Ishikawa (cell line): ENCODE measurements around the gene BEAN1.

Experiments used
- CEBPB ChIP-seq: IDR thresholded peaks from 2 replicates; pipeline ENCODE4 v1.6.1; 2012
- CREB1 ChIP-seq: IDR thresholded peaks from 2 replicates; pipeline ENCODE4 v1.6.1; 2012; ENCODE audit warnings: low read depth
- EGR1 ChIP-seq: IDR thresholded peaks from 2 replicates; pipeline ENCODE4 v1.6.1; 2012
- EP300 ChIP-seq: IDR thresholded peaks from 2 replicates; pipeline ENCODE4 v1.6.1; 2012; ENCODE audit warnings: borderline replicate concordance
- FOXM1 ChIP-seq: IDR thresholded peaks from 2 replicates; pipeline ENCODE4 v1.6.1; 2012; ENCODE audit warnings: low read depth, borderline replicate concordance
- RAD21 ChIP-seq: IDR thresholded peaks from 2 replicates; pipeline ENCODE4 v1.6.1; 2012; ENCODE audit warnings: low read depth
- TAF1 ChIP-seq: IDR thresholded peaks from 2 replicates; pipeline ENCODE4 v1.6.1; 2012; ENCODE audit warnings: low read depth, mild to moderate bottlenecking
- TCF12 ChIP-seq: IDR thresholded peaks from 2 replicates; pipeline ENCODE4 v1.6.1; 2012; ENCODE audit warnings: low read depth
- TEAD4 ChIP-seq: IDR thresholded peaks from 2 replicates; pipeline ENCODE4 v1.6.1; 2012
- YY1 ChIP-seq: IDR thresholded peaks from 2 replicates; pipeline ENCODE4 v1.6.1; 2012; ENCODE audit warnings: low read depth
- ZBTB7A ChIP-seq: IDR thresholded peaks from 2 replicates; pipeline ENCODE4 v1.6.1; 2012; ENCODE audit warnings: low read depth
- TF ChIP-seq, protein P1 (sequence below): IDR thresholded peaks from 2 replicates; pipeline ENCODE4 v1.6.1; 2012
- TF ChIP-seq, protein P2 (sequence below): IDR thresholded peaks from 2 replicates; pipeline ENCODE4 v1.6.1; 2012; ENCODE audit warnings: low read depth, mild to moderate bottlenecking
- TF ChIP-seq, protein P3 (sequence below): IDR thresholded peaks from 2 replicates; pipeline ENCODE4 v1.6.1; 2012

The BEAN1 gene

DNA sequence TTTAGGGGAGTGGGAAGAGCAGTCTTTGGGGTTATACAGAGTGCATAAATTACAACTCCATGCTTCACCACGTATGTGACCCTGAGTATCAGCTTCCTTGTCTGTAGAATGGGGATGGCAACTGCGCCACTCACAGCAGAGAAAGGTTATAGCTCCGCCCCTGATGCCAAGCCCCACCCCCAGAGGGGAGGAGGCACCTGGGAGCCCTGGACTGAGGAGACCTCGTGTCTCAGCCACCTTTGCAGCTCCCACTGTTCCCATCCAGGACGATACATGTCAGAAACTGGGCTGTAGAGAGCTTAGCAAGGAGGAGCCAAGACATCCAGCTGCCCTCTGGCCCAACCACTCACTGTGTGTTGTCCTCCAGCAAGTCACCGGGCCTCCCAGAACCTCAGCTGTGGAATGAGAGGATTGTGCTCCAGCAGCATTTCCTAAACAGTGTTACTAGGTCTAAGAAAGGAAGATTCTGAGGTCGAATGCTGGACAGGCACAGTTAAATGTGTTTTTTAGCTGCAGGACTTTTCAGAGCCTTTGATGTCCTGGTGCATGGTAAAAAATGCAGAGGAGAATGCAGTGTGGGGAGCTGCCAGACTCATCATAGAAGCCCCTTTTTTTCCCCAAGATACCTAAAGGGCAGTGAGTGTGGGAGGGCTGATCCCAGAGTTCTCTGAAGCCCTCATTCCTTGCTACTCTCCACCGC, 49.4 kb downstream of the BEAN1 start:
- TF ChIP-seq EP300, result no peak
- TF ChIP-seq, protein P1, sequence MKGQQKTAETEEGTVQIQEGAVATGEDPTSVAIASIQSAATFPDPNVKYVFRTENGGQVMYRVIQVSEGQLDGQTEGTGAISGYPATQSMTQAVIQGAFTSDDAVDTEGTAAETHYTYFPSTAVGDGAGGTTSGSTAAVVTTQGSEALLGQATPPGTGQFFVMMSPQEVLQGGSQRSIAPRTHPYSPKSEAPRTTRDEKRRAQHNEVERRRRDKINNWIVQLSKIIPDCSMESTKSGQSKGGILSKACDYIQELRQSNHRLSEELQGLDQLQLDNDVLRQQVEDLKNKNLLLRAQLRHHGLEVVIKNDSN, result no peak
- TF ChIP-seq CREB1, result no peak
- TF ChIP-seq TCF12, result no peak
- no peak for TF ChIP-seq CEBPB
- TF ChIP-seq ZBTB7A, result no peak
- no peak for TF ChIP-seq TEAD4

DNA sequence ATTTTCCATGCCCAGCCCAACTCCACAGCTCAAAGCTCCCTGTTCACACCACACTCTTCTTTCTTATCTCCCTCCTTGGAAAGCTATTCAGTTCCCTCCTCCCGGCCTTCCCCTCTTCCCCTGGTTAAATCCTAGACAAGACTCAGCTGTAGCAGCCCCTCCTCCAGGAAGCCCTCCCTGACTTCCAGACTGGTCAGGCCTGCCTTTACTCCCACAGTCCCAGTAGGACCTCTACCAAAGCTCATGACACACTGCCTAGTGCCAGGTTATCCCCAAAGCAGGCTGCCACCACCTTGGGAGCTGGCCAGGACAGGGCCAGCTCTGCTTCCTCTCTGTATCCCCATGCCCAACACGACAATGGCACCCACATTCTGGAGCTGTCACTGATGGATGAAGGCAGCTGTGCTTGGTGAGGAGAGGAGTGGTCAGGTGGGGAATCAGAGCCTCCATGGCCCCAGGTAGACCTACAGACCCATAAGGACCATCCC, 50.0 kb downstream of the BEAN1 start:
- TF ChIP-seq EGR1 (no peak), YY1 (no peak), FOXM1 (no peak), TEAD4 (no peak), TCF12 (no peak), TAF1 (no peak), CREB1 (no peak), CEBPB (no peak), RAD21 (no peak)
- TF ChIP-seq, protein P1, result no peak
- TF ChIP-seq, protein P2, sequence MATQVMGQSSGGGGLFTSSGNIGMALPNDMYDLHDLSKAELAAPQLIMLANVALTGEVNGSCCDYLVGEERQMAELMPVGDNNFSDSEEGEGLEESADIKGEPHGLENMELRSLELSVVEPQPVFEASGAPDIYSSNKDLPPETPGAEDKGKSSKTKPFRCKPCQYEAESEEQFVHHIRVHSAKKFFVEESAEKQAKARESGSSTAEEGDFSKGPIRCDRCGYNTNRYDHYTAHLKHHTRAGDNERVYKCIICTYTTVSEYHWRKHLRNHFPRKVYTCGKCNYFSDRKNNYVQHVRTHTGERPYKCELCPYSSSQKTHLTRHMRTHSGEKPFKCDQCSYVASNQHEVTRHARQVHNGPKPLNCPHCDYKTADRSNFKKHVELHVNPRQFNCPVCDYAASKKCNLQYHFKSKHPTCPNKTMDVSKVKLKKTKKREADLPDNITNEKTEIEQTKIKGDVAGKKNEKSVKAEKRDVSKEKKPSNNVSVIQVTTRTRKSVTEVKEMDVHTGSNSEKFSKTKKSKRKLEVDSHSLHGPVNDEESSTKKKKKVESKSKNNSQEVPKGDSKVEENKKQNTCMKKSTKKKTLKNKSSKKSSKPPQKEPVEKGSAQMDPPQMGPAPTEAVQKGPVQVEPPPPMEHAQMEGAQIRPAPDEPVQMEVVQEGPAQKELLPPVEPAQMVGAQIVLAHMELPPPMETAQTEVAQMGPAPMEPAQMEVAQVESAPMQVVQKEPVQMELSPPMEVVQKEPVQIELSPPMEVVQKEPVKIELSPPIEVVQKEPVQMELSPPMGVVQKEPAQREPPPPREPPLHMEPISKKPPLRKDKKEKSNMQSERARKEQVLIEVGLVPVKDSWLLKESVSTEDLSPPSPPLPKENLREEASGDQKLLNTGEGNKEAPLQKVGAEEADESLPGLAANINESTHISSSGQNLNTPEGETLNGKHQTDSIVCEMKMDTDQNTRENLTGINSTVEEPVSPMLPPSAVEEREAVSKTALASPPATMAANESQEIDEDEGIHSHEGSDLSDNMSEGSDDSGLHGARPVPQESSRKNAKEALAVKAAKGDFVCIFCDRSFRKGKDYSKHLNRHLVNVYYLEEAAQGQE, result no peak

DNA sequence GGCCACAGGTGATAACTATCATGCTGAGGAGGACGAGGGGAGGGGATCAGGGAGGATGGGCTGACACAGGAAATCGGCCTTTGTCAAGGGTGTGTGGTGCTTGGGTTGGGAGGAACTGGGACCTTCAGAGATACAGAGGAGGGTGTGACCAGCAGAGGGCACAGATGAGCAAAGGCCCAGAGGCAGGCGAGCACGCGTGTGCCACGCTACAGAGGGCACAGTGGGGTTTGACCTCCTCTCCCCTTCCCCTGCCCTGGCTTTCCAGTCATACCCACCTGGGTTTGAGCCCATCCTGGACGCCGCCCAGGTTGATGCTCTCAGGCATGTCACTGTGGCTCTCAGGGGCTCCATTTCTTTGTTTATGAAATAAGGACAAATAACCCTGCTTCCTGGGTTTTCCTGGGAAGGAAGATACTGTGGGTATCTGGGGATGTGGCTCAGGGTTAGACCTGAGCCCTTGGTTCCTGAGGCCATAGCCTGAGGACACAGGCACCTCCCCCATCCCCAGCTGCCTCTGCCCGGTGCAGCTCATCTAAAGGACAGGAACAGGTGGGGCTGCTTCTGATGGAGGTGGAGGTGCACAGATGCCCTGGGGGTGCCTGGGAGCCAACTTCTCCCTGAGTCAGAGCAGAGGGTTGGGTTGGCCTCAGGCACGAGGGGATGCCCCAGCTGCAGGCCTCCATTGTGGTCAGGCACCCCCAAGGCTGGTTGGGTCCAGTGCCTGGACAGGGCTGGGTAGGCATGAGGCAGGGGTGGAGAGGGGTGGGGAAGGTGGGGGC, 51.8 kb downstream of the BEAN1 start:
- TF ChIP-seq CEBPB (no peak), YY1 (no peak), RAD21 (peak; percentile 65)
- TF ChIP-seq, protein P3, sequence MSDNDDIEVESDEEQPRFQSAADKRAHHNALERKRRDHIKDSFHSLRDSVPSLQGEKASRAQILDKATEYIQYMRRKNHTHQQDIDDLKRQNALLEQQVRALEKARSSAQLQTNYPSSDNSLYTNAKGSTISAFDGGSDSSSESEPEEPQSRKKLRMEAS, result peak; percentile 57; the same call in 1 of the 2 replicates

DNA sequence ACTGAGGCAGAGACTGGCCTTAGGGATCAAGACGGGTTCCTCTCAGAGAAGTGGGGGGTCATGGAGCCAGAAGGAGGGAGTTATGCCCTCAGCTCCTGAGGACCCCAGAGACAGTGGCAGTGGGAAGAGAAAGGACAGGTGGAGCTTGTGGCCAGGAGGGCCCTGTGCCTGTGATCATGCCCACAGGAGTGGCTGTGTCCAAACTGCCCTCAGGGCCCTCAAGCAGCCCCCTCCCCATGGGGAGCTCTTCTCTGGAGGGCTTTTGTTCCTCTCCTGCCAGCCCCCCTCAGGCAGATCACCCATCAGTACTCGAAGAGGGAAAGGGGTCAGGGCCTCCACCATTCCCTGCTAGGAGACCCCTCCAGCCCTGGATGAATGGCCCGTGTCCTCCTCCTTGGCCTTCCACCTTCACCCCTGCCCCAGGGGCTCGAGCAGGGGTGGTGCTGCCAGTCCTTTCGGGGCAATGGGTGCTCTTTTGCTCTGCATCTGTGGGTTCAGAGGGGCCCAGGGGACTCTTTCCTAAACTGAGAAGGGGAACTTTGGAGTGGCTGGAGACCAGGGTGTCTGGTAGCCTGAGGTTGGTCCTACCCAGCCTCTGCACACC, 52.7 kb downstream of the BEAN1 start:
- TF ChIP-seq CREB1 (no peak), CEBPB (no peak), EP300 (no peak), EGR1 (no peak), ZBTB7A (no peak), FOXM1 (no peak), YY1 (no peak), TCF12 (no peak), TAF1 (no peak)
- TF ChIP-seq, protein P2, result no peak

DNA sequence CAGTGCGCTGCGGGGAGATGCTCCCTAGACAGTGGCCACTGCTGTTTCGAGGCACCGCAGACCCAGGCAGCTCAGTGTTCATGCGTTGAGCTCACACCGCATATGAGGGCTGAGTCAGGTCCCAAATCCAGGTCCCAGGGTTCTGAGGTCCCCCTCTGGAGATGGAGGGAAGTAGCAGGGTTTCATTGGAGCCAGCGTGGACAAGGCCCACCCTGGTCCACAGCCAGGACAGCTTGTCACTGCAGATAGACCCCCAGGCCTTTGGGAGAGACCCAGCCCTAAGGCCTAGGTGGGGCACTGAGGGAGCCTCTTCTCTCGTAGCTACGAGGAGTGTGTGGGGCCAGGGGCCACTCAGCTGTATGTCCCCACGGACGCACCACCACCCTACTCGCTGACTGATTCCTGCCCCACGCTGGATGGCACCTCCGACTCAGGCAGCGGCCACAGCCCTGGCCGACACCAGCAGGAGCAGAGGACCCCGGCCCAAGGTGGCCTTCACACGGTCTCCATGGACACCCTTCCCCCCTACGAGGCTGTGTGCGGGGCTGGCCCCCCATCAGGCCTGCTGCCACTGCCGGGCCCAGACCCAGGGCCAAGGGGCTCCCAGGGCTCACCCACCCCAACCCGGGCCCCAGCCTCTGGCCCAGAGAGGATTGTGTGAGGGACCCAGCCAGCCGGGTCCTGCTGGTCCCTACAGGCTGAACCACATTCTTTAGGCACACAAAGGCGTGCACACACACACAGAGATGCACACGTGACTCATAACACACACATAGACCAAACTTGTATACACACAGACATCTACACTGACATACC, 53.4 kb downstream of the BEAN1 start:
- no peak for TF ChIP-seq EGR1
- TF ChIP-seq, protein P1, result peak; percentile 67
